Esophagus muscularis mucosa (tissue), 3 donors: ENCODE results near the gene MAP3K10.

Experiments
- CTCF ChIP-seq, 3 experiments: fragments of 200-600 bp in 2 of 3; fragments of 450-650 bp in 1 of 3; sonication (generic) in 2 of 3; IDR thresholded peaks; one replicate each; pipeline ENCODE4 v1.5.1; 2017 to 2019; ENCODE audit warnings: antibody characterized with exemption in 3 of 3, mild to moderate bottlenecking in 2 of 3, moderate library complexity in 1 of 3
- POLR2A ChIP-seq: fragments of 450-650 bp; IDR thresholded peaks from one replicate; pipeline ENCODE4 v1.6.1; 2017; ENCODE audit warnings: antibody characterized with exemption, moderate library complexity, mild to moderate bottlenecking, low read depth
- POLR2AphosphoS5 ChIP-seq, 2 donors: sonication (generic); formaldehyde crosslinking; IDR thresholded peaks; one replicate each; pipeline ENCODE4 v1.6.1; 2017; ENCODE audit warnings: antibody characterized with exemption in 2 of 2

- no peak for TF ChIP-seq POLR2A
- no peak for TF ChIP-seq CTCF (IDR thresholded peaks at IDR 0.05)
- no peak for TF ChIP-seq POLR2AphosphoS5 (IDR thresholded peaks at IDR 0.05)
These were observed 13.2 kb downstream of the MAP3K10 start for GRCh38 chr19:40204381-40204780.
